HG03520 (cell line): Measurements from ENCODE around the gene KATNA1.

Source experiments
- ATAC-seq: cut with Tn5 transposase; IDR thresholded peaks from one replicate; pipeline ENCODE4 v1.9.1; 2021; ENCODE audit warnings: mild to moderate bottlenecking, moderate library complexity; ENCODE audit not compliant: unreplicated experiment

The KATNA1 gene

DNA sequence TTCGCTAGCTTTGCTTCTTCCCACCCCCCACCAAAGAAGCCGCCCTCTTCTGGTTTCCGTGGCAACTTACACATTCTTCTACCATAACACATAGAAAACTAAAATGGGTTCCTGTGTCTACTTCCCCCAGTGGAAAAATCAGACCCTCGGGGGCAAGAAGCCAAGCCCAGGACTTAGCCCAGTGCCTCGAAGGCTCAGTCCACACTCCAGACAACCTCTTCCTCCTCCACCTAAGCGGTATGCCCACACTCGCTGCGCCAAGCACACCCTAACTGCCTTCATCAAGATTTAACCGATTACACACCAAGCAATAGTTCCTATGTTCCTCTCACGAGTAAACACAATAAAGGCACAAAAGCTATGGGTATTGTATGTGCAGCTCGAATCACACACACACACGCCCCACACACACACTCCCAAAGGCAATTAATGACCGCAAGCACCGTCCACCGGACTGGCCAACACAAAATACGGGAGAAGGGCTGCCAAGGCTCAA is 103.2 kb downstream of the KATNA1 start:
- no peak for ATAC-seq
